Gastrocnemius medialis (tissue), 4 donors: Measurements from ENCODE around the gene EEIG1.

Experiments
- POLR2A ChIP-seq, 2 donors: fragments of 450-650 bp; IDR thresholded peaks; one replicate each; pipeline ENCODE4 v1.6.1; 2017; ENCODE audit warnings: antibody characterized with exemption in 2 of 2, mild to moderate bottlenecking in 2 of 2, moderate library complexity in 2 of 2
- TF ChIP-seq, protein P1 (sequence below), 5 experiments: fragments of 450-650 bp in 3 of 5; fragments of 200-600 bp in 2 of 5; sonication (generic) in 2 of 5; IDR thresholded peaks in 4 of 5; conservative IDR thresholded peaks in 1 of 5; 1 replicate in 4 of 5; 2 replicates in 1 of 5; pipeline ENCODE4 v1.5.1; 2016 to 2019; ENCODE audit warnings: antibody characterized with exemption in 5 of 5, mild to moderate bottlenecking in 3 of 5, moderate library complexity in 3 of 5

DNA sequence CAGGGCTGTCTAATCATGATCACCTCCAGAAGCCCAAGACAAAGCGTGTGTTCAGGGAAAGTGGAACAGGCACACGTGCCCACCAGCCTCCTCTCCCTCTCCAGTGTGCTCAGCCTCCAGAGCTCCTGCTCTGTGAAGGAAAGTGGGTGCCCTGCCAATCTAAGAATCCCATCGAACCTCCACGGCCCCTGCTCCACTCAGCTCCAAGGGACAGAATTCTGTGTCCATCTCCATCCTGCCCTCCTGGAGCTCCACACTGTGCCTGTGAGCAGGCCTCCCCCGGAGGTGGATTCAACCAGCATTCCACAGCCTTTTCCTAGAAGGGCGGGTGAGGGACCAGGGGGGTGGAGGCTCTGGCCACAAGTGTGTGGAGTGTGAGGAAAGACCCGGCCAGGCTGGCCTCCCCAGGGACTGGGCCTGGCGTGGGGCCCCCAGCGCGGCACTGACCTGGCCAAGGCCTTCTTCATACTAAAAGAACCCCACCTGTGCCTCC is 6.0 kb downstream of the EEIG1 start:
- TF ChIP-seq, protein P1, sequence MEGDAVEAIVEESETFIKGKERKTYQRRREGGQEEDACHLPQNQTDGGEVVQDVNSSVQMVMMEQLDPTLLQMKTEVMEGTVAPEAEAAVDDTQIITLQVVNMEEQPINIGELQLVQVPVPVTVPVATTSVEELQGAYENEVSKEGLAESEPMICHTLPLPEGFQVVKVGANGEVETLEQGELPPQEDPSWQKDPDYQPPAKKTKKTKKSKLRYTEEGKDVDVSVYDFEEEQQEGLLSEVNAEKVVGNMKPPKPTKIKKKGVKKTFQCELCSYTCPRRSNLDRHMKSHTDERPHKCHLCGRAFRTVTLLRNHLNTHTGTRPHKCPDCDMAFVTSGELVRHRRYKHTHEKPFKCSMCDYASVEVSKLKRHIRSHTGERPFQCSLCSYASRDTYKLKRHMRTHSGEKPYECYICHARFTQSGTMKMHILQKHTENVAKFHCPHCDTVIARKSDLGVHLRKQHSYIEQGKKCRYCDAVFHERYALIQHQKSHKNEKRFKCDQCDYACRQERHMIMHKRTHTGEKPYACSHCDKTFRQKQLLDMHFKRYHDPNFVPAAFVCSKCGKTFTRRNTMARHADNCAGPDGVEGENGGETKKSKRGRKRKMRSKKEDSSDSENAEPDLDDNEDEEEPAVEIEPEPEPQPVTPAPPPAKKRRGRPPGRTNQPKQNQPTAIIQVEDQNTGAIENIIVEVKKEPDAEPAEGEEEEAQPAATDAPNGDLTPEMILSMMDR (IDR thresholded peaks at IDR 0.05 in 4 of 5, conservative IDR thresholded peaks at IDR 0.05 in 1 of 5) = no peak
- TF ChIP-seq POLR2A (IDR thresholded peaks at IDR 0.05) = no peak
